Cerebellar nuclear complex (tissue), 1 donor: Measurements from ENCODE around the gene NAPSA.

Experiments used
- DNase-seq, 2 experiments: peaks; one replicate each; lab custom pipeline; 2025; lab: John Stamatoyannopoulos, UW

NAPSA gene

DNA sequence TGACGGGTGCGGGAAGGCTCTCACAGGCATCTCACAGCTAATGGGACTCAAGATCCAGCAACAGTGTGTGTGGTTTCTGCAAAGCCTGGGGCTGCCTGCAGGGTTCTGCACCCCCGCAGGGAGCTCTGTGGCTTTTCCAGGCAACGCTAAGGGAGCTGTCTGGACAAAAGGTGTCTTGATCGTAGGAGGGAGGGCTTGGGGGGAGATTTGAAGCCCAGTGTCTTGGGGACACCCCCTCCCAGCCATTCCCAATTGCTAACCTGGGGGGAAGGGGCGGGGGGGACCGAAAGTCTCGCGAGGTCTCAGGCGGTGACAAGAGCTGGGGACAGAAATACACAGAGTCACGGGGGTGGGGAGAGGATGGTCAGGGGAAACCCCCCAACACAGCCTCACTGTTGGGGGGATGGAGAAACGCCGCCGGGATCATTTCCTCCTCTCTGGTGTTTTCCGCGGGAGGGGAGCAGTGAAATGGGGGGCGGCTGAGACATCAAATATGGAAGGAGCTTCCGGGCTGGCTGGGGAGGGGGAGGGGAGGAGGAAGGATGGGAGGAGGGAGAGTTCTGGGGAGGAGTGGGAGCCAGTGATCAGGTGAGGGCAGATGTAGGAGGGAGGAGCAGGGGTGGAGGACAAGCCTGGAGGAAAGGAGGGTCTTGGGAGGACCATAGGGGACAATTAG is 49.5 kb downstream of the NAPSA start:
- no peak for DNase-seq

DNA sequence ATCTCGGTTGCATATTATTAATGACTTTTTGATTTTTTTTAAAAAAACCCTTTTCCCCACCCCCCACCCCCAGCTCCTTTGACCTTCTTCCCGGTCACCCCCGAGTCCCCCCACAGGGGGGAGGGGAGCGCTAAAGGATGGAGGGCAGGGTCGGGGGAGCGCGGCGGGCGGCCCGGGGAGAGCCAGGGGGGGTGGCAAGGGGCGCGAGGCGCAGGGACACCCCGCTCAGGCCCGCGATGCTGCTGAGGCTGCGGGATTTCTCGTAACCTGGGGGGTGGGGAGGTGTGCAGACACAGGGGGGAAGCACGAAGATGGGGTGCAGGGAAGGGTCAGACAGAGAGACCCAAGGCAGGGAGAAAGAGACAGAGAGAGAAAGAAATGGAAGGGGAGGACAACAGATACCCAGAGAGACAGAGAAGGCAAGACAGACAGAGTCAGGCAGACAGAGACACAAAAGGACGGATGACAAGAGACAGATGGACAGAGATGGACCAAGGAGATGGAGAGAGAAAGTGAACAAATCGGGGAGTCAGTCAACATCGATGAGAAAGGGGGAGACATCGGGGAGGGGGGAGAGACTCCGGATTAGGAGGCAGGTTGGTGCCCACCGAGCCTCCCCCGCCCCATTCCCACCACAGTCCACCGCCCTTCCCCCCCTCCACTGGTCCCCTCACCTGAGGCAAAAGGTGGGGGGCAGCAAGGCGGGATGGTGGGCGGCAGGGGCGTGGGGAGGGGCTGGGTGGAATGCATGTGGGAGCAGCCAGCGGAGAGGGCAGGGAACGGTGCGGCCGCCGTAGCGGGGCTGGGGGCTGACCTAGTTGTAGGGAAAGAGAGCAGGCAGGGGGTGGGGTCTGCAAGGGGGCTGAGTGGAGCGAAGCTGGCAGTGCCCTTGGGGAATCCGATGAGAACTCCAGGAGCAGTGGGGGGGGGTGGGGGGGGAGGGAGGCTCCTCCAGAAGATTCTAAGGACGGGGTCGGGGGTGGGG is 50.4 kb downstream of the NAPSA start:
- DNase-seq, result no peak

DNA sequence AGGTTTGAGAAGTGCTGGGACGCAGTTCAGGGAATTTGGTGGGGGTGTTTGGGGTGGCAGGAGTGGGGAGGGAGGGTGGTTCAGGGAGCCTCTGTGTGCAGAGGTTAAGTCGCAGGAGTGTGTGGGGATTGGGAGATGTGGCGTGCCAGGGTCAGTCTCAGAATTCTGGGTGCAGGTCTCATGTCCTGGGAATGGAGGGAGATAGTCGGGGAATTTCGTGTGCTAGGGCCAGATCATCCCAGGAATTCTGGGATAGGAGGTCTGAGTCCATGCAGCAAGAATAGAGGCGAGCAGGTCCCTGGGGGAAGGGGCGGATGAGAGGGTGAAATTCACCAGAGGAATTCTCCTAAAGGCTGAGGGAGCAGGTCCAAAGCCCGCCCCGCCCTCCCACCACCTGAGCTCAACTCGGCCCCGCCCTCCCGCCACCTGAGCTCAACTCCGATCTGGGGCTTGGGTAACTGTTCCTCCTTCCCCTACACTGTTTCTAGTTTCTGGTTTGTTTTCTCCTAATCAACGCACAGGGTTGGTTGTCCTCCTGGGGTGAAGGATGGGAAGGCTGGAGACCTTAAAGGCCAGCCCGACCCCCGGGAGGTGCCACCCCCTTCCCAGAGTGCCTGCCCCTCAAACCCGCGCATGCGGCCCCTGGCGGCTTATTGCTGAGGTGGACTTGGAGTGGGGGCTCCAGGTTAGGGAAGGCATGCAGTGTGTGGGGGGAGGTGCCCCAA is 51.5 kb downstream of the NAPSA start:
- DNase-seq, result no peak

DNA sequence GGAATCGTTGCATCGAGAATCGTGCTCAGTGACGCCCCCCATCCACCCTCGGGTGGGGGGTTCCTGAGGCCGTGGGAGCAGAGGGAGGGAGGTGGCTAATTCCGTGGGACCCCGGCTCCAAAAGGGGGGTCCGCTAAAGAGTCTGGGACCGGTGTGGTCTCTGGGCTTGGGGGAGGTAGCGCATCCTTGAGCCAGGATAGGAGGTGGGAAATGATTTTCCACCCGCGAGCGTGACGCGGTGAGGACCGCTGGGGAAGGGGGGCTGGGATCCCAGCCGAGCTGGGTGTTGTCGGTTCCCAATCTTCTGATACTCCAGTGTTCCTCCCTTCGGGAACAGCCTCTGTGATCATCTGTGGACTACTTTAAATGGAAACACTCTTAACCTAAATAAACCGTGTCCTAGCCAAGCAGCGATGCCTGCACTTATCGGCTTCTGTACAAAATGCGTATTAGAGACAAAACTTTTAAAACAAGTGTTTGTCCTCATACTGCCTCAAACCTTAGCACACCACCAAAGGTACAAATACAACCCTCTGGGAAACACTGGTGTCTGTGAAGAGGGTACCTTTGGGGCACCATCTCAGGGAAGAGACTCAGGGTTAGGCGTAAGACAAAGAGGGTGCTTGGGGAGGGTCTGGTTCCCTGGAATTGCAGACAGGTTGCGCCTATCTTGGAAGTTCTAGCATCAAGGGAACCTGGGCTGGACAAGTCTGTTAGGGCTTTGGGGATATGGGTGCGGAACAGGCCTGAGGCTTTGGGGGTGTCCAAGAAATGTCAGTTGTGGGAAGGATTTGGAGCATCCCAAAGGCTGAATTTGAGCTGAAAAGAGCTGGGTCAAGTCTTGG is 52.2 kb downstream of the NAPSA start:
- DNase-seq, result no peak

DNA sequence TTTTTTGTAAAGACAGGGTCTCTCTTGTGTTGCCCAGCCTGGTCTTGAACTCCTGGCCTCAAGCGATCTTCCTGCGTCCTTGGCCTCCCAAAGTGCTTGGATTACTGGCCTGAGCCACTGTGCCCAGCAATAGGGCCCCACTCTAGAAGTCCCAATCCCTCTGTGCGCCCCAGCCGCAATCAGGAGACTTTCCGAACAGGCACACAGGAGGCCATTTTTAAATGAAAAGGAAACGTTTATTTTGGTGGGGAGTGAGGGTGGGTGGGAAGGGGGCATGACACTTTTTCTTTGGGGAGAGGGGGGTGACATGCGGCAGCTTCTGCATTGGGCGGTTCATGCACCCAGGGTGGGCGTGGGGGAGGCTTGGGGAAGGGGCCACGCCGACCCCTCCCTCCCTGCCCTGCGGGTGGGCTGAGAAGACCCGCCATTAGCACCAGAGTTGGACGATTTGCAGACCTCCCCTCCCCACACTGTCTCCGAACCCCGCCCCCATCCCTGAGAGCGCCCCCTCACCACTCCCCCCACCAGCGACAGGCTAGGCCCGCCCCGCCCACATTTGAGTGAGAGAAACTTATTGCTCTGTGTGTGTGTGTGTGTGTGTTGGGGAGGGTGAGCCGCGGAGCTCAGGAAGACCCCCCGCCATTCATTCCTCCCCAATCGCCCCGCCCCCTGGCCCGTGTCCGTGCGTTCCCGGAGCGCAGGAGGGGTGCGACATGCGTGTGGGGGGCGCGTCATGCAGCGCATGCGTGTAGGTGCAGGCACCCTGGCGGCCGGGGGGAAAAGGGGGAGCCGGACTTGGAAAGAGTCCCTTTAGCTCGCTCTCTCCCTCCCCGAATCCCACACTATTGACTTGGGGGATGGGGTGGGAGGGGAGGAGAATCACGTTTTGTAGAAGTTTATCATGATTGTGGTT is 53.5 kb downstream of the NAPSA start:
- no peak for DNase-seq

DNA sequence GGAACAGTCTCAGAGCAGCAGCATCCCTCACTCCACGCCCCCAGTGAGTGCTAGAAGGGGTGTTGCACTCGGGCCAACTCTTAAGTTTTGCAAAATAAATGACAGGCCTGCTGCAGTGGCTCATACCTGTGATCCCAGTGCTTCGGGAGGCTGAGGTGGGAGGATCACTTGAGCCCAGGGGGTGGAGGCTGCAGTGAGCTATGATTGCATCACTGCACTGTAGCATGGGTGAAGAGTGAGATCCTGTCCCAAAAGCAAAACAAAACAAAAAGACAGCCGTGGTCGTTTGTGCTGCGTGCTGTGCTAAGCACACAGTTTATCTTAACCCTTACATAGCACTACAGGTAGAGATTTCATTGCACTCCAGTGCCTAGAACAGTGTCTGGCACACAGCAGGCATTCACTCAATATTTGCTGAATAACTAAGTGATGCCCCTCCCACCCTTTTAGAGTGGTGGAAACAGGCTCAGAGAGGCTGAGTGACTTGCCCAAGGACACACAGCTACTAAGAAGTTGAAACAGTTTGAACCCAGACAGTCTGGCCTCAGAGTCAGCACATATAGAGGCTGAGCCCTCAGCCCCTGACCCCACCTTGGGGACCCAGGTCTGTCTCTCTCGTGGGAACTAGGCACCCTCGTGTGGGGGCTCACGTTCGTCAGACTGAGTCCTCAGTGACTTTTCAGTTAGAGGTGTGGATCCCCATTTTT is 54.5 kb downstream of the NAPSA start:
- DNase-seq, result no peak

DNA sequence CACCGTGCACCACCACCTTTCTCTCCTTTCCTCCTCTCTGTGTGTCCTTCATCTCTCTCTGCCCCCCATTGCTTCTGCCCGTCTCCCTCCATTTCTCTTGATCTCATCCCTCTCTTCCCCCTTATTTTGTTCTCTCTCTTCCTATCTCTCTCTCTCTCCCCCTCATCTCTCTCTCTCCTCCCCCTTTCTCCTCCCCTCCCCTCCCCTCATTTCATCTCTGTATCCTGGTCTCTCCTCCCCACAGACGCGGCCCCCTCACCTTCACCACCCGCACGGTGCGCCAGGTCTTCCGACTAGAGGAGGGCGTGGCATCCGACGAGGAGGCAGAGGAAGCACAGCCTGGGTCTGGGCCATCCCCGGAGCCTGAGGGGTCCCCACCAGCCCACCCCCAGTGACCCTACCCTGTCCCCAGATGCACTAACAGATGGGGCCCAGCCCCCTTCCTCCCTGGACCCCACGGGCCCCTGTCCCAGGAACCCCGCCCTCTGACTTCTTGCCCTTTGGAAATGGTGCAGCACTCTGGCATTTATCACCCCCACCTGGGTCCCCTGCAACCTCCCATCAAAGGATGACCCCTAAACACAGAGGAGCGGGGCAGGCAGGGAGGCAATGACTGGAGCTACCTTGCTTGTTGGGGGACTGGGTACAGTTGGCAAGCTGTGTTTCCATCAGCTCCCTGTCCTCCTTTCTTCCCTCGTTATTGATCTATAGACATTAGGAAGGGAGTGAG is 55.9 kb downstream of the NAPSA start:
- DNase-seq, result no peak

DNA sequence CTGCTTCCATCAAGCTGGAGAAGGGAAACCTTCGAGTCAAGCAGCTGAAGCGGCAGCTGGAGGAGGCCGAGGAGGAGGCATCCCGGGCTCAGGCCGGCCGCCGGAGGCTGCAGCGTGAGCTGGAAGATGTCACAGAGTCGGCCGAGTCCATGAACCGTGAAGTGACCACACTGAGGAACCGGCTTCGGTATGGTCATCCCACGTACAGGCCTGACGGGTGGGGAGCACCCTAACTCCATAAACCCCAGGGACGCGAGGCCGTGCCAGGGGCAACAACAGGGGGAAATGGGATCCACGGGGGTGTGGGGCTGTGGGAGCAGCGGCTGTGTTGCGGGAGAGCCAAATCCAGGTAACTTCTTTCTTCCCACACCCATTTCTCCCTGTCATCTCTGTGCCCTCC is 56.4 kb downstream of the NAPSA start:
- no peak for DNase-seq
